Smooth muscle cell (in vitro differentiated cells): ENCODE data around the gene PPARG. TPM values are rescaled to one million over a fixed set of nuclear protein-coding genes. Genes with fewer than 3 reads are reported as not detected.
A peak's percentile ranks its signal among the peaks of the same experiment; 100 is the strongest.

Source experiments
- DNase-seq: peaks from one replicate; lab custom pipeline; 2025; ENCODE audit not compliant: unreplicated experiment; lab: John Stamatoyannopoulos, UW
- H2AFZ ChIP-seq: fragments of 200-600 bp; sonication (generic); 2 replicates; pipeline ENCODE4 v1.6.0; 2016; ENCODE audit warnings: antibody characterized with exemption, low read depth, mild to moderate bottlenecking
- H3F3A ChIP-seq: fragments of 200-600 bp; sonication (generic); 2 replicates; pipeline ENCODE4 v1.6.0; 2017; ENCODE audit warnings: antibody characterized with exemption, low read depth
- H3K27ac ChIP-seq: fragments of 200-600 bp; sonication (generic); 2 replicates; pipeline ENCODE4 v1.5.1; 2016; ENCODE audit warnings: low read depth, mild to moderate bottlenecking
- H3K27me3 ChIP-seq: fragments of 200-600 bp; sonication (generic); 2 replicates; pipeline ENCODE4 v1.6.1; 2016; ENCODE audit warnings: low read depth, mild to moderate bottlenecking
- H3K36me3 ChIP-seq: fragments of 200-600 bp; sonication (generic); 2 replicates; pipeline ENCODE4 v1.5.1; 2016; ENCODE audit warnings: low read depth
- H3K4me1 ChIP-seq: fragments of 200-600 bp; sonication (generic); 2 replicates; pipeline ENCODE4 v1.5.1; 2016; ENCODE audit warnings: low read depth
- H3K4me2 ChIP-seq: fragments of 200-600 bp; sonication (generic); 2 replicates; pipeline ENCODE4 v1.6.0; 2016; ENCODE audit warnings: mild to moderate bottlenecking
- H3K4me3 ChIP-seq: fragments of 200-600 bp; sonication (generic); 2 replicates; pipeline ENCODE4 v1.5.1; 2016; ENCODE audit warnings: mild to moderate bottlenecking
- H3K79me2 ChIP-seq: fragments of 200-600 bp; sonication (generic); 2 replicates; pipeline ENCODE4 v1.6.0; 2016; ENCODE audit warnings: low read depth, mild to moderate bottlenecking
- H3K9ac ChIP-seq: fragments of 200-600 bp; sonication (generic); 2 replicates; pipeline ENCODE4 v1.6.0; 2016; ENCODE audit warnings: low read depth
- H3K9me3 ChIP-seq: fragments of 200-600 bp; sonication (generic); replicated peaks from 2 replicates; pipeline ENCODE4 v1.5.1; 2016; ENCODE audit warnings: low read depth
- H4K20me1 ChIP-seq: fragments of 200-600 bp; sonication (generic); 2 replicates; pipeline ENCODE4 v1.6.0; 2016; ENCODE audit warnings: low read depth
- CTCF ChIP-seq: fragments of 200-600 bp; sonication (generic); IDR thresholded peaks from 2 replicates; pipeline ENCODE4 v1.5.1; 2017; ENCODE audit warnings: borderline replicate concordance, mild to moderate bottlenecking, antibody characterized with exemption; ENCODE audit not compliant: insufficient read depth, poor library complexity, severe bottlenecking
- WGBS: methylation state at CpG from one replicate; pipeline ENCODE4 v1.1.7; 2016; ENCODE audit warnings: low lambda C conversion rate; 5-methylcytosine and 5-hydroxymethylcytosine counted together
- polyA plus RNA-seq: library from polyadenylated mRNA; unstranded; fragments of >200 nt; fragmentation: Nextera tagmentation; extraction: Ambion mirVana; gene quantifications from 2 replicates; pipeline ENCODE4 v1.2.1, GENCODE V29; 2016
- total RNA-seq: library from RNA; depleted of rRNA; stranded (reverse); fragments of >200 nt; gene quantifications from 2 replicates; pipeline ENCODE4 v1.2.3, GENCODE V29; 2014

Gene PPARG
- total and polyA plus RNA-seq, 2 experiments from 2014 or later, result 1.5 to 8.5 TPM

DNA sequence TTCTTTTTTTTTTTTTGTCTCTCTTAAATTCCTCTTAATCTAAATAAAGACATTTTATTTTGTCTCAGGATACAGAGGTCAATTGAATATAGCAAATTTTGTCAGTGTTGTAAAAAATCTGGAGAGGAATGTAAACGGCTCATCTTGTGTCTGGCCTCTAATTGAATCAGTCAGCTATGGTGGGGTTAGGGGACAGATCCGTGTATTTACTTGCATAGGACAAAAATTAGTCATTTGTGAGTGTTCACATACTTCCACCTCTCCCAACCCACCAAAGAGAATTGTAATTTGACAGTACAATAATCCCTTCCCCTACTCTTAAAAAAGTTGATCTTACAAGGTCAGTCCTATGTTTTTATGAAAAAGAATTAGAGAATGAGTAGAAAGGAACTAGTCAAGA lies 18.3 kb downstream of the PPARG start:
- DNase-seq, result no peak
- no peaks in the 10 kb centered on the region for H3F3A ChIP-seq
- peak overlapping the region; percentile 33 for H3K4me2 ChIP-seq
- H3K27me3 ChIP-seq, result peaks cover 4% of the 10 kb centered on the region
- H3K4me3 ChIP-seq, result no peak overlapping the region
- H2AFZ ChIP-seq, result no peak overlapping the region
- no peaks in the 10 kb centered on the region for H3K36me3 ChIP-seq
- WGBS, result 45% methylated on average over 2 of the region's 2 CpGs
- H3K4me1 ChIP-seq, result no peaks in the 10 kb centered on the region
- no peak for TF ChIP-seq CTCF
- peak overlapping the region; percentile 72 for H3K27ac ChIP-seq
- H4K20me1 ChIP-seq, result no peaks in the 10 kb centered on the region
- H3K79me2 ChIP-seq, result no peaks in the 10 kb centered on the region
- no peak overlapping the region for H3K9ac ChIP-seq
- H3K9me3 ChIP-seq, result no peaks in the 10 kb centered on the region

- H3K36me3 ChIP-seq, result no peaks in the 10 kb centered on the region
- H3K4me3 ChIP-seq, result no peak overlapping the region
- peaks cover 4% of the 10 kb centered on the region for H3K27me3 ChIP-seq
- no peak overlapping the region for H3K4me2 ChIP-seq
- H3K9ac ChIP-seq, result no peak overlapping the region
- H4K20me1 ChIP-seq, result no peaks in the 10 kb centered on the region
- peak overlapping the region; percentile 72 for H3K27ac ChIP-seq
- H3K9me3 ChIP-seq, result no peaks in the 10 kb centered on the region
- DNase-seq, result no peak
- no peaks in the 10 kb centered on the region for H3K4me1 ChIP-seq
- H3K79me2 ChIP-seq, result no peaks in the 10 kb centered on the region
- H3F3A ChIP-seq, result no peaks in the 10 kb centered on the region
- no peak for TF ChIP-seq CTCF
- H2AFZ ChIP-seq, result no peak overlapping the region
These were observed 19.6 kb downstream of the PPARG start for GRCh38 chr3:12308517-12308916.

DNA sequence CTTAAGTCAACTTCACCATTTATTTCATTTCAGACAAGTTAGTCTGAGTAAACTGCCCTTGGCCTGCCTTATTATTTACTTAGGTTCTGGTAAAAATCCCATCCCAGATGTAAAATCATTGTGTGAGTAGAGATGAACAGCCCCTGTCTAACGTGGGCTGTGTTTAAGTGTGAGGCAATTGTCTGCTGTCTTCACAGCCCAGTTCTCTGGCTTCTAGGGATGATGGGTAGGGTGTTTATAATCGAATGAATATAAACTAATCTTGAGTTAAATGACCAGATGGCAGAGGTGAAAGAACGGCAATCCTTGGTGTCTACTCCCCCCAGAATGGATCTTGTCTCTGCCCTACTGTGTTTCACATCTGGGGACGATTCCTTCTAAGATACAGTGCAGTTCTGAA lies 20.8 kb downstream of the PPARG start:
- no peak overlapping the region for H2AFZ ChIP-seq
- no peak overlapping the region for H3K4me3 ChIP-seq
- H3K36me3 ChIP-seq, result no peaks in the 10 kb centered on the region
- no peak overlapping the region for H3K27ac ChIP-seq
- WGBS, result 87% methylated on average over 4 of the region's 4 CpGs
- H3K27me3 ChIP-seq, result peaks cover 4% of the 10 kb centered on the region
- no peaks in the 10 kb centered on the region for H3F3A ChIP-seq
- no peaks in the 10 kb centered on the region for H4K20me1 ChIP-seq
- TF ChIP-seq CTCF, result no peak
- H3K9ac ChIP-seq, result no peak overlapping the region
- H3K4me1 ChIP-seq, result no peaks in the 10 kb centered on the region
- H3K9me3 ChIP-seq, result no peaks in the 10 kb centered on the region
- no peak overlapping the region for H3K4me2 ChIP-seq
- H3K79me2 ChIP-seq, result no peaks in the 10 kb centered on the region
- no peak for DNase-seq

DNA sequence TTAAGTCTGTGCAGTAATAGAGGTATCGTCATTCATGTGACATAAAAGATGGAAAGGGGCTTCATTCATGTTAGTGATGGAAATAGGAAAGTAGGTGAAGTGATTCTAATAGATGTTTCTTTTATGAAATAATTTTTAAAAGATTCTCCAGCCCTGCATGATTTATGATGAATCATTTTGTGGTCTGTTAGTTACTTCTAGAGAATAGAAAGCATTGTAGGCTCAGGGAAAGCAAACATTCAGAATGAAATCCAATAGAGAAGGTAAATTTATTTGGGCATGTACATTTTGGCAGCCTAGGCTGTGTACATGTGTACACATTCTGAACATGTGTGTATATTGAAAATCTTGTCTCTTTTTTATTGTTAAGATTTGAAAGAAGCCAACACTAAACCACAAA lies 23.1 kb downstream of the PPARG start:
- Histone ChIP-seq H3K79me2 (no peaks in the 10 kb centered on the region), H3K4me2 (no peak overlapping the region), H3K27me3 (no peaks in the 10 kb centered on the region), H3K4me3 (no peak overlapping the region), H4K20me1 (no peaks in the 10 kb centered on the region), H3K9ac (no peak overlapping the region), H3K27ac (no peak overlapping the region), H3F3A (no peaks in the 10 kb centered on the region), H3K9me3 (no peaks in the 10 kb centered on the region), H3K36me3 (no peaks in the 10 kb centered on the region), H2AFZ (no peak overlapping the region), H3K4me1 (no peaks in the 10 kb centered on the region)
- no peak for DNase-seq
- no peak for TF ChIP-seq CTCF
- 96% methylated on average over 1 of the region's 1 CpG for WGBS
